Stomach (tissue), 4 donors: Measurements from ENCODE around the gene PCP4.

Source experiments
- EP300 ChIP-seq: sonication (generic); formaldehyde crosslinking; IDR thresholded peaks from one replicate; pipeline ENCODE4 v1.6.1; 2017; ENCODE audit warnings: antibody characterized with exemption
- POLR2A ChIP-seq, 4 donors: fragments of 450-650 bp; IDR thresholded peaks; one replicate each; pipeline ENCODE4 v1.6.1; 2016; ENCODE audit warnings: antibody characterized with exemption in 4 of 4, control low read depth in 2 of 4, mild to moderate bottlenecking in 1 of 4, moderate library complexity in 1 of 4
- POLR2AphosphoS5 ChIP-seq, 3 donors: sonication (generic); formaldehyde crosslinking; IDR thresholded peaks; one replicate each; pipeline ENCODE4 v1.6.1; 2016; ENCODE audit warnings: antibody characterized with exemption in 3 of 3
- TF ChIP-seq, protein P1 (sequence below), 7 experiments: fragments of 450-650 bp in 4 of 7; fragments of 200-600 bp in 3 of 7; sonication (generic) in 3 of 7; IDR thresholded peaks; one replicate each; pipeline ENCODE4 v1.5.1; 2016 to 2019; ENCODE audit warnings: antibody characterized with exemption in 7 of 7, control low read depth in 2 of 7, mild to moderate bottlenecking in 1 of 7

- TF ChIP-seq EP300: no peak
- TF ChIP-seq POLR2A (IDR thresholded peaks at IDR 0.05): no peak
- TF ChIP-seq, protein P1, sequence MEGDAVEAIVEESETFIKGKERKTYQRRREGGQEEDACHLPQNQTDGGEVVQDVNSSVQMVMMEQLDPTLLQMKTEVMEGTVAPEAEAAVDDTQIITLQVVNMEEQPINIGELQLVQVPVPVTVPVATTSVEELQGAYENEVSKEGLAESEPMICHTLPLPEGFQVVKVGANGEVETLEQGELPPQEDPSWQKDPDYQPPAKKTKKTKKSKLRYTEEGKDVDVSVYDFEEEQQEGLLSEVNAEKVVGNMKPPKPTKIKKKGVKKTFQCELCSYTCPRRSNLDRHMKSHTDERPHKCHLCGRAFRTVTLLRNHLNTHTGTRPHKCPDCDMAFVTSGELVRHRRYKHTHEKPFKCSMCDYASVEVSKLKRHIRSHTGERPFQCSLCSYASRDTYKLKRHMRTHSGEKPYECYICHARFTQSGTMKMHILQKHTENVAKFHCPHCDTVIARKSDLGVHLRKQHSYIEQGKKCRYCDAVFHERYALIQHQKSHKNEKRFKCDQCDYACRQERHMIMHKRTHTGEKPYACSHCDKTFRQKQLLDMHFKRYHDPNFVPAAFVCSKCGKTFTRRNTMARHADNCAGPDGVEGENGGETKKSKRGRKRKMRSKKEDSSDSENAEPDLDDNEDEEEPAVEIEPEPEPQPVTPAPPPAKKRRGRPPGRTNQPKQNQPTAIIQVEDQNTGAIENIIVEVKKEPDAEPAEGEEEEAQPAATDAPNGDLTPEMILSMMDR (IDR thresholded peaks at IDR 0.05): no peak
- no peak for TF ChIP-seq POLR2AphosphoS5 (IDR thresholded peaks at IDR 0.05)
Measured at GRCh38 chr21:39863111-39863510, 4.1 kb upstream of the PCP4 start.
